C1 segment of cervical spinal cord (tissue), 14 donors: Measurements from ENCODE around the gene TNS4.

ENCODE experiments used
- DNase-seq, 14 donors: peaks; one replicate each; lab custom pipeline; 2025; lab: John Stamatoyannopoulos, UW

Gene TNS4

DNA sequence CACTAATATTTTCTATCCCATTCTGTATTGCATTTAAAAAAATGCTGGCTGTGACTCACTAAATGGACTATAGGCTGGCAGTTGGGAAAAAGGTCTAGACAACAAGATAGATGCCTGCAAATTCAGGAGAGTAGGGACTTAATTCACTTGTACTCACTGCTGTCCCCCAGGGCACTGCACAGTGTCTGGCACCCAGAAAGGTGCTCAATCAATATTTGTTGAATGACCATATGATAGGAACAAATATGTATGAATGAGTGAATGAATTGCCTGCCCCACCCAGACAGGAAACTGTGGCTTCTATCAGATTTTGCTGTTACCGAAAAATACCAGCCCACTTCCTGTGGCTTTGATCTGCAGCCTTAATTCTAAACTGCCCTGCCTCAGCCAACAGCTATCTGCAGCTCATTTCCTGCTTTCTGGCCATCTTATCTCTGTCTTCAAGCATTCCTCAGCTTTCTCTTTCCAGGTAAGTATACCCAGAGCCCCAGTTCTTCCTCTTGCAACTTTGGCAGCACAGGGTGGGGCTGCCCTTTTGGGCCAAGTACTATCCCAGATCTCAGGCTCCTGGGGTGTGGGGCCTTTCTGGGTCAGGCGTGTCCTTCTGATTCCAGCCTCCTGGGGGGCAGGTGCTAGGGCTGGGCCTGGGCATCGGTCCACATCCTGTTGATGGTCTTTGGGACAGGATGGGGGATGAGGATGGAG lies 15.3 kb upstream of the TNS4 start:
- DNase-seq = no peak

DNA sequence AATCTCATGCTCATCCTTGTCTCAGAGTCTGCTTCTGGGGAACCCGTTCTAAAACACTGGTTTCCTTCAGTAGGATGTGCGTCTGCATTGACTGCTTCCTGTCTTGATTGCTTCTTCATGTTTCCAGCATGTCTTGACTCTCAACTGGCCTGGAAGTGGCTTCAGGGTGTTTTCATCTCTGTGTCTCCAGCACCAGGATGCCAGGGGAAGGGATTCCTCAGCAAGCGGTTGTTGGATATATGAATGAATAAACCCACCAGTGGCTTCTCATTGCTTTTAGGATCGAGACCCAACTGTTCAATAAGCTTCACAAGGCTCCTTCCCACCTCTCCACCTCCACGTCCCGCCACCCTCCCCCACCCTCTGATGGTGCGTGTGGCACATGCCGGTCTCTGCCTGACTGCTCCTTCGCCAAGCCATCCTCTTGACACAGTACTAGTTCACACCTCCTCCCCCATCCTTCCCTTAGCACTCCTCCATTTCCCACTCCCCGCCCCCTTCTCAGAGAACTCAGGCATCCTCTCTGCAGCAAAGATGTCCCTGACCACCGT lies 14.1 kb upstream of the TNS4 start:
- no peak for DNase-seq

DNA sequence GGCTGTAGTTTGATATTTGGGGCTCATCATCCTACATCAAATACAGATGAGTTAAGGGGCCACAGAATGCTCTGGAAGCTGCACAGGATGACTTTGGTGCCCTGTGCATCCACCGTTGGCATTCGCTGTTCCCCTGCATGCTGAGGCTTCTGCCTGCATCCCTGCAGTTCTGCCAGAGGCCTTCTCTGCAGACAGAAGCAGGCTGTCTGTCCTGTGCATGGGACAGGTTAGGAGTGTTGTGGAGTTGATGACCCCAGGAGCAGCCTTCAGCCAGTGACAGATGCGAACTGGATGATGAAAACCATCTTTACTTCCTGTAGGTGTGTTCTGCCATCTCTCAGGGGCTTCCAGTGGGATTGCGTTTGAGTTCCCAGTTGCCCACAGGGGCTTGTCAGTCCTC lies 13.6 kb upstream of the TNS4 start:
- no peak for DNase-seq

DNA sequence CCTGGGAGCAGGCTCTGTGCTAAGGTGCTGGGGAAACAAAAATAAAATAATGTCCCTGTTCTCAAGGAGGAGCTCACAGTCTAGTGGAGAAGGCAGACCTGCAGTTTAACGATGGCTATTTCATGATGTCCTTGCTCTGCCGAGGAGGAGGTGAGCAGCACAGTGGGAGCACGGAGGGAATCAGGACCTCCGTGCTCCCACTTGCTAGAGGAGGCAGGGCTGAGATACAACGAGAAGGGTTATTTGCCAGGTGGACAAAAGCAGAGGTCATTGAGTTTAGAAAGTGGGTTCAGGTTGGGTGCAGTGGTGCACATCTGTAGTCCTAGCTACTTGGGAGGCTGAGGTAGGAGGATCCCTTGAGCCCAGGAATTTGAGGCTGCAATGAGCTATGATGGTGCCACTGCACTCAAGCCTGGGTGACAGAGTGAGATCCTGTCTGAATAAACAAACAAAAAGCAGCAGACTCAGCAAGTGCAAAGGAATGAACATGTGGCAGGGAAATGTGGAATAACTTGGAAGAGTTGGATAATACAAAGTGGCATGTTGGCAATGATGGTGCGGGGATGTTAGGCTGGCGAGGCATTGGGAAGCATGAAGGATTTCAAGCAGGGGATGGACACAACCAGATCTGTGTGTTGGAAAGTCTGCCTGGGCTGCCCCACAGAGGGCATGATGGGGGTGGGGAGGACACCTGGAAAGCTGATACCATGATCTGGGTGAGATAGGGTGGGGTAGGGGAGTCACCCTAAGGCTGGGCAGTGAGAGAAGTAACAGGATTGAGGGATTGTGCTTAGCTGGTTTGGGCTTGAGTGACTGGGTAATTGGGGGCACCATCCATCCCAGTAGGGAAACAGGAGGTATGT lies 12.8 kb upstream of the TNS4 start:
- DNase-seq = no peak

DNA sequence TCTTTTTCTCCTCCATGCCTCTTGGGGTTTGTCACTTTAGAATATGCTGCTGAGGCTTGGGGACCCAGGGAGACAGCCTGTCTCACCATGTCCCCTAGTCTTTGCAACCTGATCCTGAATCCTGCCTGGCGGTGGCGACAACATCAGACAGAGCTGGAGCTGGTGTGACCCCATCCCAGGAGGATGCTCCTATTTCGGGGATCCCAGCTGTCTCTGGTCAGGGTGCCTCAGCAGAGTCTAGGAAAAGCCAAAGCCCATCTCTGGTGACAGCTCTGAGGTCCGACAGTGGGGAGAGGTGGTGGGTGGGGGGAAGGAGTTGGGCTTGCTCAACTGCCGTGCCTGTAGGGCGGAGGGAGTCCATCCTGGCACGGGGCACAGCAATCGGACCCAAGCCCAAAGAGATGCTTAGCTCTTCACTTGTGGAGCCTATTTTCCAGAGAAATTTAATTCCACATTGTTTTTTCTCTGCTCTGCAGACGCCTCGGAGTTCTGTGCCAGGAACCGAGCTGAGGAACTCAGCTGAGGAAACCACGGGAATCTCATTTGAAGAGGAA lies 10.3 kb upstream of the TNS4 start:
- DNase-seq = no peak

DNA sequence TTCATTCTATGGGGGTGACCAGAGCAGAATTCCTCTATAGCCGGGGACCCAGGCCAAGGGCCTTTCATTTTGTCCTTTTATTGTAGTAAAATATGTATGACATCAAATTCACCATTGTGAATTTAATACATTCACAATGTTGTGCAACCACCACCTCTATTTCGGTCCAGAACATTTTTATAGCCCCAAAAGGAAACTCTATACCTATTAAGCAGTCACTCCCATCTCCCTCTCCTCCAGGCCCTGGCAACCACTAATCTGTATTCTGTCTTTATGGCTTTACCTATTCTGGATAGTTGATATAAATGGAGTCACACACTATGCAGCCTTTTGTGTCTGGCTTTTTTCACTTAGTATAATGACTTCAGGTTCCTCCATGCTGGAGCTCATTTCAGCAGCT lies 9.7 kb upstream of the TNS4 start:
- DNase-seq = no peak

DNA sequence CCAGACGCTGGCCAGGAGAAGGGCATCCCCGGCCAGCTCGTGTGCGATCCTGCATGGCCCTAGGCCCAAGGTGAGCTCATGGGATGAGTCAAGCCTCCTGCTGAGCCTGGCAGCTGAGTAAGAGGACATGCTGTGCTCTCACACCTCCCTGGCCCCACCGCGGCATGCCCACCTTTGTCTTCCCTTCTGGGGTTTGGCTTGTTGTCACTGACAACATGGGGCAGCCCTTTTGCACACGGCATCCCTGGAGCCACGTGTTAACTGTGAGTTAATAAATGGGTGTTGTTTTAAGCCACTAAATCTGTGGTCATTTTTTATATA lies 8.9 kb upstream of the TNS4 start:
- DNase-seq = peak in 2 of 14 donors; percentile 46 to 84

DNA sequence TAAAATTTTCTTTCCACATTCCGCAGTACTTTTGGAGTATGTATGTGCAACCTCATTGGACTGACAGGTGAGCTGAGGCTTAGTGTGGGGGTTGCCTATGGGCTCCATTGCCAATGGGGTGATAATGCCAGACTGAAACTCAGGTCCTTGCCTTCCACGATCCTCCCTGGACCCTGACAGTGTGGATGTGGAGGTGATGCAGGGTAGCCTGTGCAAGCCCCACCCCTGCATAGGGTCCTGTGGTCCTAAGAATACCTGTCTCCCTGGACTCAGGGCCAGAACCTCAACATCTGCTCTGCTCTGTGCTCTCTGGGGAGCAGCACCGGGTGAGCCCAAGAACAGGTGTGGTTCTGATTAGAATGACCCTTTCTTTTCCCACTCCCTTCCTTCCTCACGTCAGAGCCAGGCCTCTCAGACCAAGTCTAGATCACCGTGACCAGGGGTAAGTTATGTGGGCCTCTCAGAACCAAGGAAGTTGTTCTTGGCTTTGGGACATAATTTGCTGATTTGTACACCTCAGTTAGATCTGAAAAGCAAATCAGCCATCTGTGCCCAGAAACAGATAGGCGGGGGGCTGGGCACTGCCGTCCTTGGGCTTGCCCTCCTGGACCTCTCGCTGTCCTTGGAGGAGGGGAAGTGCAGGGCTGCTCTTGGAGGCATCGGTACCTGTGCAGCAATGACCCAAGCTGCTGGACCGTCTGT lies 8.4 kb upstream of the TNS4 start:
- DNase-seq = no peak

DNA sequence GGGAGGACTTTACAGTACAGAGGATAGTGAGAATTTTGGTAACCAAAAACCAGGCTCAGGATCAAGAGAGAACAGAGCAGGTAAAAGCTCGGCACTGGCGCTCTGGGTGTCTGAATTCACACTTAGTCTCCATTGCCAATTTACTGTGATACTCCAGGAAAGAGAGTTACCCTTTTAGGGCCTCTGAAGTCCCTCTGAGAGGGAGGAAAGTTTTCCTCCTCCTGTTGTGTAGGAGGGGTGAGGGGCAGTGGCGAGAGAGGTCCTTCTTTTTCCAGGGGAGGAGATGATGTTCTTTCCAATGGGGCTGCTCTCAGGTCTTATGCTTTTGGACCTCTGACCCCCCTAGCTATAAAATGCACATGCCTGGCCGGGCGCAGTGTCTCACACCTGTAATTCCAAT lies 5.4 kb upstream of the TNS4 start:
- no peak for DNase-seq

DNA sequence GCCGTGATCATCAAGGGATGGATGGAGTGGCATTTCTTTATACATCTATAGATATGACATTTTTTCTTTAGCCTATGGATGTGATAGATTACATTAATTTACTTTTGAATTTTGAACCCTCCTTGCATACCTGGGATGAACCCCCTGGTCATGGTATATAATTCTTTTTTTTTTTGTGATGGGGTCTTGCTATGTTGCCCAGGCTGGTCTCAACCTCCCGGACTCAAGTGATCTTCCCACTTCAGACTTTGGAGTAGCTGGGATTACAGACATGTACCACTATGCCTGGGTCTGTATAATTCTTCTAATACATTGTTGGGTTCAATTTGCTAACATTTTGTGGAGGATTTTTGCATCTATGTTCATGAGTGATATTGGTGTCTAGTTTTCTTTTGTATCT lies 1.7 kb upstream of the TNS4 start:
- no peak for DNase-seq

DNA sequence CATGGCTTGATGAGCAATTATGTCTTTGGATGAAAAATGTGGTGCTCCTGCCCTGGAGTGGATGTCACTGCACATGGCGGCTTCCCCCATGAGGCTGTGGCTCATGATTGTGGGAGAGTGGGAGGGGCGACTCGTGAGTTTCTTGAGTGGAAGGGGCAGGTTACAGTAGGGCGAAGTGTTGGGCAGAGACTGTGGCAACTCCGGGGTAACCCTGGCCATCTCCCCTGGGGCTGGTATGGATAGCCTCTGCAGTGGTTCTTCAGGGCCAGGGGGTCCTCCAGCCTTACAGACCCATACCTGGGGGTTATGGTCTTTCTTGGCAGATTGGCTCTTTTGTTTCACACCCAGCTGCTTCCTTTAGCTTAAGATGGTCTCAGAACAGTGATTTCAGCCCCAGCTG lies 1.3 kb upstream of the TNS4 start:
- DNase-seq = no peak

DNA sequence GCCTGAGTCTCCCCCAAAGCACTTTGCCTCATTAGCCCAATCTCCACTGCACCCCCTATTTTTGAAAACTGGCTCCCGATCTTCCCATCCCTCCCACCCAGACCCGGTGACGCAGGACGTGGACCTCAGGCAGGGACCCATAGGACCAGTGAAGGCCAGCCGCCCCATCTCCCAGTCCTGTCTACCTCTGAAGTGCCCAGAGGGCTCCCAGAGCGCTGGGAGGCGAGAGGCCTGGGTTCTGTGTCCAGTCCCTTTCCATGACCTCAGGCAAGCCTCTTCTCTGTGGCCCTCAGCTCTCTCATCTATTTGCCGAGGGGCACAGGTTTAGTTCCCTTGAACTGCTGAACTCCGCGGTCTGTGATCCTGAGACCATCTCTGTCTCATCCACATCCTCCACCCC lies 714 bp downstream of the TNS4 start:
- no peak for DNase-seq

DNA sequence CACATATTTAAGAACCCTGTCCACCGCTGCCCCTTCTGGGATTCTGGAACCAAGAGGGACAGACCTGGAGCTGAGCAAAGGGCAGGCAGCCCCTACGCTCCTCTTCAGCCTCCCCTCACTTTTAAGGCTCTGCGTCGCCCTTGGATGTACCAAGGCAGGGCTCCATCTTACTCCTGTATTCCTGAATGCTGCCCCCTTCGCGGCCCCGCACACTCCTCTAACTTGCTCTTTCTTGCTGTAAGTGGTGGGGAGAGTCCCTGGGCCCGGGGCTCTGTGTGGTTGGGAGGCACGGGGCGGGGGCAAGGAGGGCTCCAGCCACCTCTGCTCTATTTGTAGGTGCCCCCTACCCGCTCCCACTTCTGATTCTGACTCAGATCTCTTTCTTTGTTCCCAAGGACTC lies 1.2 kb downstream of the TNS4 start:
- no peak for DNase-seq

DNA sequence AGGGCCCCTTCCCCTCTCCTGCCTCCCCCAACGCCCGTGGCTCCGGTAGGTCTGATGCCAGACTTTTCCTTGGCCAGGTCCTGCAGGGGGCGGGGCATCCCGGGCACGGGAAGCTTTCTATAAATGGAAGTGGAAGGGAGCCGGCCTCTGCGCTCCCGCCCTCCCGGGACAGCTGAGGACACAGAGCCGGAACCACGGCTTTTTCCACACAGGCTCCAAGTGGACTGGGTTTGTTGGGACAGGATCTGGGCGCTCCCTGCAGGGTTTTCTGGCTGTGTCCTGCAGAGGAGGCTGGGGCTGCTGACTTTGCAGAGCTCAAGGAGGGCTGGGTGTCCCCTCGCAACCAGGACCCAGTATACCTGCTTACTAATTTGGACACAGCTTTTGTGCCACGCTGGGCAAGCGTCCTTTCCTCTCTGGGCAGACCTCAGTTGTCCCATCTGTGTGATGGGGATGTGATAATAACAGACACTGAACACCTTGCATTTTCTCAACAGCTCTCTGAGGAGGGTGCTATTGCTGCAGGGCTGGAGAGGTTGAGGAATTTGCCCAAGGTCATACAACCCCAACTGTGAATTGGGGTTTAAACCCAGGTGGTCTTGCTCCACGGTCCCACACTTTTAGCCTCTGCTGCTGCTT lies 1.8 kb downstream of the TNS4 start:
- peak in 10 of 14 donors; percentile 5 to 86 (median 22) for DNase-seq

DNA sequence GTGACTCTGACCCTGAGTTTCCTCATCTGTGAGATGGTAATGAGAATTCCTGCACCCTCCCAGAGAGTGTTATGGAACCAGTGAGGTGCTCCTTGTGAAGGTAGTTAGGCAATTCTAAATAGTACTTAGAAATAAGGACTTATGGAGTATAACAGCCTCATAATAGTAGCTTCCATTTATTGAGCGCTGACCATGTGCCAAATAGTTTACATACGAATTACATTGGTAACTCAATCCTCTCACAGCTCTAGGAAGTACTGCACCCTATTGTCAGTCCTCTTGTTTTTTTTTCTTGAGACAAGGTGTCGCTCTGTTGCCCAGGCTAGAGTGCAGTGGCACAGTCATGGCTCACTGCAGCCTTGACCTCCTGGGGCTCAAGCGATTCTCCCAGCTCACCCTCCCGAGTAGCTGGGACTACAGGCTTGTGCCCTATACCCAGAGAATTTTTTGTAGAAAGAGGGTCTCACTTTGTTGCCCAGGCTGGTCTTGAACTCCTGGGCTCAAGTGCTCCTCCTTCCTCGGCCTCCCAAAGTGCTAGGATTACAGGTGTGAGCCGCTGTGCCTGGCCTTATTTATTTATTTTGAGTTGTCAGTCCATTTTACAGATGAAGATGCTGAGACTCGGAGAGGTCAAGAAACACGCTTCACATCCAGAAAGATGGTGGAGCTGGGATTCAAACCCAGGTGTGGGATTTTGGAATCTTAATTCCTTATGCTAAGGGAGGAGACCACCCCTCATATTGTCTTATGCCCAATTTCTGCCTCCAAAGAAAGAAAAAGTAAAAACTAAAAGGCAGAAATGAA lies 2.9 kb downstream of the TNS4 start:
- DNase-seq = no peak

DNA sequence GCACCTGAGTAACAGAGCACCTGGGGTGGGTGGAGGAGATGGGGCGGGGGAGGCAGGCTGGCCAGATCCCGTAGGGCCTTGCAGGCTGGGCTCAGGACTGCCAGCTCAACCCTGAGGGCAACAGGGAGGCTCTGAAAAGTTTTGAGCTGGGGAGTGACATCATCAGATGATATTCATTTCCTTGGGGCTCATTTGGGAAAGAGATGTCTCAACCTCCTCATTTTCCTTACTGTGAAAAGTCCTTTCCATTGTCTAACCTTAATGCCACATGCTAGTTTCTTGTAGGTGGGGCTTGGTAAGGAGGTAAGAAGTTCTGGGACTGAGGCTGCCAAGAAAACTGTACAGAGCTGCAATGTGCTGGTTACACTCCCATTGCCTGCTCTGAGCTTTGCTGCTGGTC lies 3.7 kb downstream of the TNS4 start:
- DNase-seq = no peak

DNA sequence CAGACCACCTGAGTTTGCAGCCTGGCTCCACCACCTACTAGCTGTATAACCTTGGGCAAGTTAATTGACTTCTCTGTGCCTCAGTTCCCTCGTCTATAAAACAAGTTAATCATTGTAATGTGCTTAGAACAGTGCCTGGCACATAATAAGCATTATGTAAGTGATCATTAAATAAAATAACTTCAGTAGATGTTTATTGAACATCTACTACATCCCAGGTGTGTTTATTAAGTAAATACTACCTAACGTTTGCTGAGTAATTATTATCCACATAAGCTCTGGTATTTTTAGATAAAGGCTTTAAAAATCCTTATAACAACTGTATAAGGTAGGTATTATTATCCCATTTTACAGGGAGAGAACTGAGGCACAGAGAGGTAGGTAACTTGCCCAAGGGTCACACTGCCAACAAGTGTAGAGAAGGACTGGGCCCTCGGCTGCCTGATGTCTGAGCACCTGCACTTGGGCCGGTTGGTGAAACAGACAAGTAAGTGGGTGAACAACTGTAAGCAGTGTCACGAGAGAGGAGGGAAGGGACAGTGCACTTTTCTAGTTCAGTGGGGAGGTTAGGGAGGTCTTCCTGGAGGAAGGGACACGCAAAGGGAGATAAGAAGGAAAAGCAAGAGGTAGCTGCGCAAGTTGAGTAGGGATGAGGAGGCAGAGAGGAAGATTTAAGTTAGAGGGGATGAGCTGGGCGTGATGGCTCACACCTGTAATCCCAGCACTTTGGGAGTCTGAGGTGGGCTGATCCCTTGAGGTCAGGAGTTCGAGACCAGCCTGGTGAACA lies 4.6 kb downstream of the TNS4 start:
- no peak for DNase-seq

DNA sequence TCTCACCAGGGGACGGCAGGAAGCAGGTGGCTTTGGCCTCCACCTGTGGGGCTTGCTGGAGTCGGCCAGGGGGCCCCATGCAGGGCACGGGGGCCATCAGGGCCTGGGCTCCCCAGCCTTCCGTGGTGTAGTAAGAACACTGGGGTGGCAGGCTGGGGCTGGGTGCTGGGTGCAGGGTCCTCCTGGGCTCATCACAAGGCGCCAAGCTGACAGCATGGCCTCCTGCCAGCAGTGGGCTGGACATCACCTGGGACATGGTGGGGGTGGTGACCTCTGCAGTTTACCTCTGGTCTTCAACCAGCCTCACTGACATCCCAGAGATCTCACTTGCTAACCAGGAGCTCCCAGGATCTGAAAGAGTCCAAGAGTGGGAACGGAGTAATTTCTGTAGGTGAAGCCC lies 5.3 kb downstream of the TNS4 start:
- no peak for DNase-seq

DNA sequence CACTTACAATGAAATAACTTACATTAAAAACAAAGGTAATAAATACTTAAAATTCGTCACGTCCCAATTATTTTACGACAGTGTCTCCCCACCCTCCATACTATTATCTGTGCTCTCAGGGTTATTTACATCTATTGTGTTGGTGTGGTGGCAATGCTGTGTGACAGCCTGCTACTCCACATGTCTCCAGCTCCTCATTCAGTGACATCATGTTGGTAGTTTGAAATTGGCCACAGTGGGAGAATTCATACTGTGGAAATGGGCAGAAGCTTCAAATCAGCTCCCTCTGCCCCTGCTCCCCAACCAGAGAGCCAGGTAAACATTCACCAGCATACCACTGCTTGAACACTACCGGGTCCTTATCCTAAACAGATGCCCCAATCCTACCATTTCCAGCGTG lies 6.3 kb downstream of the TNS4 start:
- DNase-seq = peak in 1 of 14 donors; percentile 54

DNA sequence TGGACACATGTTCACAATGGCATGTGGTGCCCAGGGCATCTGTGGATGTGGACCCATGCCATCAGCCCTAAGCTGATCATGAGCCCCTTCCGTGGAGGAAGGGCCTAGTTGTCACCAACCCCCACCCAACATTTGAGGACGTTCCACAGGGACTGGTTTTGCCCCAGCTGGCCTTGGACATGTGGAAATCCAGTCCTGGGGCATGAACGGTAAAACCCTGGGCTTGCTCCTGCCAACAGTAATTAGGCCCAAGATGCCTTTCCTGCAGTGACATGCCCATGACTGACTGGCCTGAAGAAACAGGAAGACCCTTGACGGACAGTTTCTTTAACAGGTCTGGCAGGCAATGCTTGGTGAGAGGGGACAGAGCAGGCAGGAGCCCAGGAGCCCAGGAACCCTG lies 7.7 kb downstream of the TNS4 start:
- DNase-seq = peak in 1 of 14 donors; percentile 60
